ENCODE data around the gene VSIR. TPM values are rescaled to one million over a fixed set of nuclear protein-coding genes. Genes with fewer than 3 reads are reported as not detected.

The VSIR gene
- total RNA-seq, 1 donor from 2014 or later, result 2.9 TPM

- Histone ChIP-seq H3K27me3 (ENCODE audit: insufficient read depth, low read length) (peaks cover 16% of the 10 kb centered on the region), H3K9me3 (ENCODE audit: insufficient read depth, low read depth, low read length) (no peaks in the 10 kb centered on the region), H3K79me2 (ENCODE audit: insufficient read depth, low read length) (no peaks in the 10 kb centered on the region), H4K20me1 (ENCODE audit: insufficient read depth, low read length) (no peaks in the 10 kb centered on the region), H3K4me1 (ENCODE audit: insufficient read depth, low read length) (peaks cover 3% of the 10 kb centered on the region), H3K36me3 (ENCODE audit: insufficient read depth, low read length) (no peaks in the 10 kb centered on the region), H3K4me2 (ENCODE audit: low read length) (no peak overlapping the region), H3K27ac (ENCODE audit: low read depth, low read length) (no peak overlapping the region), H3K9ac (ENCODE audit: low read length) (no peak overlapping the region), H2AFZ (ENCODE audit: low read depth, low read length) (no peak overlapping the region), H3K4me3 (ENCODE audit: insufficient read depth, low read depth, low read length) (no peak overlapping the region)
- H3K9me3 Mint-ChIP-seq (ENCODE audit: unreplicated experiment), result peaks cover 1% of the 10 kb centered on the region
- TF ChIP-seq CTCF (IDR thresholded peaks at IDR 0.05; ENCODE audit: insufficient read depth, low read depth, low read length) (no peak), EZH2 (IDR thresholded peaks at IDR 0.05; ENCODE audit: insufficient read depth, low read length) (no peak)
- DNase-seq (ENCODE audit: low read depth) (no peak), FAIRE-seq (no peak)
- H3K27ac Mint-ChIP-seq (ENCODE audit: unreplicated experiment), result no peak overlapping the region
- H3K4me1 Mint-ChIP-seq (ENCODE audit: low read depth, unreplicated experiment), result peaks cover 3% of the 10 kb centered on the region
- peaks cover 64% of the 10 kb centered on the region for H3K27me3 Mint-ChIP-seq (ENCODE audit: low read depth, unreplicated experiment)
- H3K36me3 Mint-ChIP-seq (ENCODE audit: low read depth, unreplicated experiment), result no peaks in the 10 kb centered on the region
- no peak overlapping the region for H3K4me3 Mint-ChIP-seq (ENCODE audit: unreplicated experiment)
Observed at GRCh38 chr10:71752391-71753090, 20.8 kb downstream of the VSIR start.

GRCh38 chr10:71751515-71752224 lies 21.6 kb downstream of the VSIR start:
- no peaks in the 10 kb centered on the region for H3K79me2 ChIP-seq (ENCODE audit: insufficient read depth, low read length)
- no peak for DNase-seq (ENCODE audit: low read depth)
- no peak overlapping the region for H2AFZ ChIP-seq (ENCODE audit: low read depth, low read length)
- H3K9me3 ChIP-seq (ENCODE audit: insufficient read depth, low read depth, low read length), result no peaks in the 10 kb centered on the region
- H3K27ac ChIP-seq (ENCODE audit: low read depth, low read length), result no peak overlapping the region
- H3K9ac ChIP-seq (ENCODE audit: low read length), result no peak overlapping the region
- FAIRE-seq, result no peak
- H4K20me1 ChIP-seq (ENCODE audit: insufficient read depth, low read length), result no peaks in the 10 kb centered on the region
- no peaks in the 10 kb centered on the region for H3K4me1 ChIP-seq (ENCODE audit: insufficient read depth, low read length)
- H3K4me2 ChIP-seq (ENCODE audit: low read length), result no peak overlapping the region
- Mint-ChIP-seq H3K4me1 (ENCODE audit: low read depth, unreplicated experiment) (peaks cover 6% of the 10 kb centered on the region), H3K9me3 (ENCODE audit: unreplicated experiment) (peaks cover 1% of the 10 kb centered on the region), H3K27ac (ENCODE audit: unreplicated experiment) (no peak overlapping the region), H3K4me3 (ENCODE audit: unreplicated experiment) (no peak overlapping the region), H3K36me3 (ENCODE audit: low read depth, unreplicated experiment) (no peaks in the 10 kb centered on the region), H3K27me3 (ENCODE audit: low read depth, unreplicated experiment) (peaks cover 60% of the 10 kb centered on the region)
- peaks cover 16% of the 10 kb centered on the region for H3K27me3 ChIP-seq (ENCODE audit: insufficient read depth, low read length)
- no peak overlapping the region for H3K4me3 ChIP-seq (ENCODE audit: insufficient read depth, low read depth, low read length)
- no peaks in the 10 kb centered on the region for H3K36me3 ChIP-seq (ENCODE audit: insufficient read depth, low read length)
- TF ChIP-seq CTCF (IDR thresholded peaks at IDR 0.05; ENCODE audit: insufficient read depth, low read depth, low read length), result no peak
- no peak for TF ChIP-seq EZH2 (IDR thresholded peaks at IDR 0.05; ENCODE audit: insufficient read depth, low read length)

GRCh38 chr10:71750986-71751385 lies 22.3 kb downstream of the VSIR start:
- Histone ChIP-seq H3K27me3 (ENCODE audit: insufficient read depth, low read length) (peaks cover 10% of the 10 kb centered on the region), H3K36me3 (ENCODE audit: insufficient read depth, low read length) (no peaks in the 10 kb centered on the region), H3K4me1 (ENCODE audit: insufficient read depth, low read length) (no peaks in the 10 kb centered on the region), H3K9ac (ENCODE audit: low read length) (no peak overlapping the region), H3K9me3 (ENCODE audit: insufficient read depth, low read depth, low read length) (no peaks in the 10 kb centered on the region), H3K4me2 (ENCODE audit: low read length) (no peak overlapping the region), H3K27ac (ENCODE audit: low read depth, low read length) (no peak overlapping the region), H2AFZ (ENCODE audit: low read depth, low read length) (no peak overlapping the region), H3K79me2 (ENCODE audit: insufficient read depth, low read length) (no peaks in the 10 kb centered on the region), H3K4me3 (ENCODE audit: insufficient read depth, low read depth, low read length) (no peak overlapping the region), H4K20me1 (ENCODE audit: insufficient read depth, low read length) (no peaks in the 10 kb centered on the region)
- H3K9me3 Mint-ChIP-seq (ENCODE audit: unreplicated experiment), result peaks cover 1% of the 10 kb centered on the region
- no peak overlapping the region for H3K4me3 Mint-ChIP-seq (ENCODE audit: unreplicated experiment)
- H3K4me1 Mint-ChIP-seq (ENCODE audit: low read depth, unreplicated experiment), result peaks cover 9% of the 10 kb centered on the region
- peaks cover 54% of the 10 kb centered on the region for H3K27me3 Mint-ChIP-seq (ENCODE audit: low read depth, unreplicated experiment)
- FAIRE-seq (no peak), DNase-seq (ENCODE audit: low read depth) (no peak)
- H3K36me3 Mint-ChIP-seq (ENCODE audit: low read depth, unreplicated experiment), result no peaks in the 10 kb centered on the region
- H3K27ac Mint-ChIP-seq (ENCODE audit: unreplicated experiment), result no peak overlapping the region
- no peak for TF ChIP-seq EZH2 (IDR thresholded peaks at IDR 0.05; ENCODE audit: insufficient read depth, low read length)
- TF ChIP-seq CTCF (IDR thresholded peaks at IDR 0.05; ENCODE audit: insufficient read depth, low read depth, low read length), result no peak

Measured in astrocyte (in vitro differentiated cells and primary cell).